GM18951 (cell line): Measurements from ENCODE around the gene SPPL2C.

Source experiments
- POLR2A ChIP-seq: IDR thresholded peaks from 4 replicates; pipeline ENCODE4 v1.6.1; 2011; ENCODE audit warnings: mild to moderate bottlenecking; ENCODE audit not compliant: insufficient read length, insufficient read depth; ENCODE audit errors: extremely low read depth
- in situ Hi-C: fragments of 300-500 bp; cut with MboI; formaldehyde crosslinking; loops from one replicate; pipeline ENCODE4 v1.12.0; 2022; ENCODE audit warnings: low sequenced_read_pairs, mixed read lengths, inconsistent platforms; ENCODE audit not compliant: unreplicated experiment

The SPPL2C gene

GRCh38 chr17:45889579-45889978 lies 44.9 kb downstream of the SPPL2C start:
- TF ChIP-seq POLR2A = no peak
- in situ Hi-C loops = no loop called here

GRCh38 chr17:45893725-45894021 lies 49.0 kb downstream of the SPPL2C start:
- in situ Hi-C loops = no loop called here
- TF ChIP-seq POLR2A = no peak

GRCh38 chr17:45894022-45894784 lies 49.5 kb downstream of the SPPL2C start, which contains the start of gene MAPT:
Gene MAPT, plus strand, starts transcription at chr17:45894554. Its CDS starts 67,784 bp downstream, at chr17:45962338.
- in situ Hi-C loops = no loop called here
- peak; percentile 26 for TF ChIP-seq POLR2A

- no peak for TF ChIP-seq POLR2A
- in situ Hi-C loops = no loop called here
These were observed 50.8 kb downstream of the SPPL2C start for GRCh38 chr17:45895304-45895968.

GRCh38 chr17:45895969-45896785 lies 51.5 kb downstream of the SPPL2C start:
- no peak for TF ChIP-seq POLR2A
- in situ Hi-C loops = no loop called here
